Stimulated activated CD8-positive, alpha-beta memory T cell treated with anti-CD3 and anti-CD28 coated beads, Interleukin-12 subunit alpha, Interleukin-12 subunit beta, amount 100 ng/mL, for 24 hours (primary cell): ENCODE measurements around the gene DMD.
"Not testable (repeated sequence)": the region's sequence is repeated elsewhere in the genome, so short reads cannot be mapped to it uniquely, and the experiment has no call there.

Experiments used
- DNase-seq: peaks from one replicate; pipeline ENCODE4 v3.0.0-alpha.2; 2020; ENCODE audit errors: extremely low read depth

The DMD gene

GRCh38 chrX:31435592-31435991 is 1775.8 kb downstream of the DMD start:
- DNase-seq = no peak

GRCh38 chrX:31433856-31434255 is 1777.5 kb downstream of the DMD start:
- DNase-seq = no peak

DNA sequence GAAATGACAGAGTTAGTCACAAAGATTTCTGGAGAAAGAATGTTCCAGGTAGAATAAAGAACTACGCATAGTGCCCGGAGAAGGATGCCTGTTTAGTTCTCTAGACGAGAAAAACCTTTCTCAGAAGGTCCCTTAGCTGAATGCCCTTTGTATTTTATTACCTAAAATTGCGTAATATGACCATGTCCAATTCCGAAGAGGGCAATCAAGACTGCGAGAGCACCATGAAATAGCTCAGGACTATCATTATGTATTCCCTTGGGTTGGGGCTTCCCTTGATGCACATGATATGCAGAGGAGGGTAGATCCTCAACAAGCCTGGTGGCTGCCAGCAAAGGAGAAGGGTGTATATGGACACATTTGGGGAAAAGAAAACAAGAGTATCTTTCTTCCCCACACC is 1781.4 kb downstream of the DMD start:
- no peak for DNase-seq

GRCh38 chrX:31423609-31424189 is 1787.7 kb downstream of the DMD start:
- no peak for DNase-seq

- no peak for DNase-seq
These were observed 1789.9 kb downstream of the DMD start for GRCh38 chrX:31421441-31421840.

DNA sequence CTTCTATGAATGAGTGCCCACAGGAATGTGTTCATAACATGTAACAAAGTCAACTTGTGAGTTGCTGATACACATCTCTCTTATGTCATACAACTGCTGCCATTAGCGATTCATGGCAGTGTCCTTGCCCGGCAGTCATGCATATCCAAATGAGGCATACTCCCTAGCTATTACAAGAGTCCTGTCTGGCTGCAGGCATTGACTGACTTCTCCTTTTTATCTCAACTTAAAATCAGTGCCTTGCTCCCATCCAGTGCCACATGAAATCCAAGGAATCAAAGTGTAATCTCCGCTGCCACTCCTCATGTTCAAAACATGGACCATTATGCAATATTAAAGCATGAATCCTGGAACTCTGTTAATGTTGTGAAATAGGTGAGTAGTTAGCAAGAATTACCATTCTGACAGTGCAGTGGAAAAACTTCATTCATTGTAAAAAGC is 1790.6 kb downstream of the DMD start:
- no peak for DNase-seq

DNA sequence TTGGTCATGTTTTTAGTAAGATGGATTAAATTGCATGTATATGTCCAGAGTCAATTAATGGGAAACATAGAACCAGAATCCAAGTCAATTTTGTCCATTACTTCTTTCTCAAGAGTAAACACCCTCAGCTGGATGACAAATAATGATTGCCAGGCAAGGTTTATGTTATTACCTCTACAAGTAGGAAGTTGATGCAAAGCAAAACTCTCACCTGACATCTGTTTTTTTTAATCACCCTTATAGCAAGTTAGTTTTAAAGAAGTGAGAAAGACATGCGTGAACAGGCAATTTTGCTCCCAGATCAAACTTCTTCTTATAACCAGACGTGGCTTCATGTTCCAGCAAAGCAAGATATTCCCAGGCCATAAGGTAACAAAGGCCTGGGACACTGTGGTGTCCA is 1791.0 kb downstream of the DMD start:
- no peak for DNase-seq

DNA sequence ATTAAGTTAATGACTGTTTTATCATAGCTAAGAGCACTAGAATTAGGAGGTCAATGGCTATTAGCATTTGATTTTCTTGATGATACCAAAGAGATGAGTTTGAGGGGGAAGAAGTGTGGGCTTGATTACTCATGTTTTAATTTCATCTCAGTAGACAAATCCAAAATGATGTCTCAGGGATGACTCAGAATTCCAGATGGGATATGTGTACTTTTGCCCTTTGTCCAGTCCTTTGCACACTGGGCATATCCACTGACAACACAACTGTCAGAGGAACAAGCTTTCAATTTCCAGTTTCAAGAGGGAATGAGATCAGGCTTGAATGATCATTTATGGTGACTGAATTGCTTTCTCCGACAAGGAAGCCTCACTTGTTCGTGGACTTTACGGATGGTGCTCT is 1814.2 kb downstream of the DMD start:
- no peak for DNase-seq

DNA sequence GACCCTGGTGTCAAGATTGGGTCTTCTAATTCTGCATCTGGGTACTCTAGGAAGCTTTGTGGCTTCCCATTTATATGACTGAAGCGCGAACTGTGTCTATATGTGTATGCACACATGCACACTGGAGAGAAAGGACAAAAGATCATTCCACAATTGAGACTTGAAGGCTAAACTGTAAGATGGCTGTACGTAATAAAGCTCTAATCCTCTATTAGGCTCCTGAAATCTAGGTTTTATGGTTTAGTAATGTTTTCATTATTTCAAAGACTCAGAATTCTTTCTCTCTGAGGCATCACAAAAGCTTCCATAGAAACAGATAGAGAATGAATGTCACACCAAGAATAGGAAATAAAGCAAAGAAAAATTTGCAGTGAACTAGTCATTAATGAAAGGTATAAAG is 1818.8 kb downstream of the DMD start:
- no peak for DNase-seq

GRCh38 chrX:31388946-31389345 is 1822.4 kb downstream of the DMD start:
- no peak for DNase-seq

GRCh38 chrX:31384471-31384870 is 1826.9 kb downstream of the DMD start:
- DNase-seq = no peak

DNA sequence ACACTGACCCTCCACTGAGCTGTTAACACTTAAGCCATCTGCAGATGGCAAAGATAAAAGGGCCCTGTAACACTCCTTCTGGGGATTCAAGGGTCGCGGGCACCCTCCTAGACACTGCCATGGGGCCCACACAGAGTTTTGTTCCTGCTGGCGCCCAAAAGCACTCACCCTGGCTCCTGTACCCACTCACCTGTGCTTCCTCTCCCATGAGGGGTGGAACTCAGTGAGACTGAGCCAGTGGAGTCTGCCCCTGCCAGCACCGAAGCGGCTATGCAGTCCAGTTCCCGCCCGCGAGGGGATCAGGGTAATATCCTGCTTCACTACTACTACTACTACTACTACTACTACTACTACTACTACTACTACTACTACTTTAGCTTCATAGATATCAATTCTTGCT is 1827.4 kb downstream of the DMD start:
- no peak for DNase-seq

DNA sequence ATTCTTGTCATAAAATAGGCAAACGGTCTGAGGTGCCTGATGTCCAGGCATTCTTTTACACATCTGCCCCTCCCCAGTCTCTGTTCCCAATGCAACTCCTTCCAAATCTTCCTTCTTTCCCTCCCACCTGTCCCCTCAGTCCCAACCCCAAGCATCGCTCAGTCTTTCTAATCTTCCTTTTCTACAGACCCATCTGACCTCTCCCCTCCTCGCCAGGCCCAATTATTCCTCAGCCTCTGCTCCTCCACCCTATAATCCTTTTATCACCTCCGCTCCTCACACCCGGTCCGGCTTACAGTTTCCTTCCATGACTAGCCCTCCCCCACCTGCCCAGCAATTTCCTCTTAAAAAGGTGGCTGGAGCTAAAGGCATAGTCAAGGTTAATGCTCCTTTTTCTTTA is 1832.4 kb downstream of the DMD start:
- not testable (repeated sequence) for DNase-seq

GRCh38 chrX:31377821-31378220 is 1833.5 kb downstream of the DMD start:
- DNase-seq = not testable (repeated sequence)

DNA sequence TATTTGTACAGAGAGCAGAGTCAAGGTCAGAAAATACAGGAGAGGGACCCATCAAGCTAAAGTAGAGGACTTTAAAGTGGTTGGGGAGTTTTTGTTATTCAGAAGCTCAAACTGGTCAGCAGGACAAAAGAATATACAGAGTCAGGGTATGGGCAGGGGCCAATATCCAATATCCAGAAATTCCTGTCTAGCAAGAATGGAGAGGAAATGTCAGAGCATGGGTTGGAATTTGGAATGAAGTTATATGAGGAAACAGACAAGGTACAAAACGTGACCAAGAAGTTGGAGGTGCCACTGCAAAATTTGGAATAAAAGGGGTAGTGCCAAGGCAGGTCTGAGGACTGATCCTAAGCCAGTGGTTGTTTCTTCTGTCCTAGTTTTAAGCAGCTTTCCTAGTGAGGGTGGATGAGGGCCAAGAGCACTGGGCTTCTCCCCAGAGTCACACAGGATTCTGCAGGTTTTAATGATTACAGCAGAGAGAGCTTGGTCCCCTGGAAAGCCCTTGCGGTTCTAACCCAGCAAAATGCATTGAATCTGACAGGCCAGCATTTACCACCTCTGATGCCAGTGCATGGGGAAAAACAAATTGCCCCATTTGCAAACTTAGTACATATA is 1834.8 kb downstream of the DMD start:
- DNase-seq = no peak

DNA sequence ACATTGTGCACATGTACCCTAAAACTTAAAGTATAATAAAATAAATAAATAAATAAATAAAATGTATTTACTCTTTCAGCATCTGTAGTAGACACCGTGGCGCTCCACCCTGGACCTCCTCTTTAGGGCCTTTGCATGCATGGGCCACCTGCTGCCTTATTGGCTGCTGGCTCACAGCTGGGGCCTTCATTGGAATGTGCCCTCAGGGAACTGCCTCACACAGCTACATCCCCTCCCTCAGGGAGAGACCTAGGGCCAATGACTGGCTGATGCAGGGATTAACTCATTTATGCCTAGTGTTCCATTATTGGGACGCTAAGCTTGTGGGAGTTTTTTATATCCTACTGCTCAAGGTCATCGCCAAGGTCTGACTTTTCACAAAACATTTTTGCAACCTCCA is 1836.6 kb downstream of the DMD start:
- no peak for DNase-seq

- DNase-seq = no peak
These were observed 1839.4 kb downstream of the DMD start for GRCh38 chrX:31371956-31372355.

DNA sequence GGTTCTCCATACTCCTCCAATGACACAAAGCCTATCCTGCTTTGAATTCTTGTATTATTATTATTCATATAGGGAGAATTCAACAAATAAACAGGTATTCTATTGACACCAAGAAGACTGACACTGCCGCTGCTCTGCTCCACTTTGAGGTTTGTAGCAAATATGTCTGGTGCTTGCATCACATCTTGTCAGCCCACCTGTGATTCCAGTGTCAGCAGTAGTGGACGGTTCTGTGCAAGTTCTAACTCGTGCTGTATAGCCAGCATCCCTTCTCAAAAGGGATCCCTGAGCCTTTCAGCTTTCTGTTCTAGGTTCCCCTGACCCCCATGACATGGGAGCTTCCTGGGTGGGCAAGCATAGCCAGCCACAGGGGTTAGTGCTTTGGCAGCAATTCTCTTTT is 1843.5 kb downstream of the DMD start:
- no peak for DNase-seq

DNA sequence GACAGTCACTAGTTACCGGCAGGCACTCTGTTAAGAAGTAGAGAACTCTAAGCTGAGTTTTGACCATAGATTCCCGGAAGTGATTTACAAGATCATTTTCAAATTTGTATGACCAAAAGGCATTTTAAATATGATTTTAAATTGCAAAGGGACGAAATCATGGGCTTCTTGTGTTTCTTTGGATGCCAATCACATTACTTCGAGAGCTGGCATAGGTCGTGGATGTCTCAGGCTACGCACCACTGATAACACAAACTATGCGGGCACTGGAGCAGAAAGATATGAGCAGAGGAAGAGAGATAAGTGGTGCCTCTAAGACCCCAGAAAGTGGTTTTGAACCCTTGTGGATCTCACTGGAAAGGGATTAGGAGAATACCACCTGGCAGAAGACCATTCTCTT is 1845.3 kb downstream of the DMD start:
- DNase-seq = no peak

DNA sequence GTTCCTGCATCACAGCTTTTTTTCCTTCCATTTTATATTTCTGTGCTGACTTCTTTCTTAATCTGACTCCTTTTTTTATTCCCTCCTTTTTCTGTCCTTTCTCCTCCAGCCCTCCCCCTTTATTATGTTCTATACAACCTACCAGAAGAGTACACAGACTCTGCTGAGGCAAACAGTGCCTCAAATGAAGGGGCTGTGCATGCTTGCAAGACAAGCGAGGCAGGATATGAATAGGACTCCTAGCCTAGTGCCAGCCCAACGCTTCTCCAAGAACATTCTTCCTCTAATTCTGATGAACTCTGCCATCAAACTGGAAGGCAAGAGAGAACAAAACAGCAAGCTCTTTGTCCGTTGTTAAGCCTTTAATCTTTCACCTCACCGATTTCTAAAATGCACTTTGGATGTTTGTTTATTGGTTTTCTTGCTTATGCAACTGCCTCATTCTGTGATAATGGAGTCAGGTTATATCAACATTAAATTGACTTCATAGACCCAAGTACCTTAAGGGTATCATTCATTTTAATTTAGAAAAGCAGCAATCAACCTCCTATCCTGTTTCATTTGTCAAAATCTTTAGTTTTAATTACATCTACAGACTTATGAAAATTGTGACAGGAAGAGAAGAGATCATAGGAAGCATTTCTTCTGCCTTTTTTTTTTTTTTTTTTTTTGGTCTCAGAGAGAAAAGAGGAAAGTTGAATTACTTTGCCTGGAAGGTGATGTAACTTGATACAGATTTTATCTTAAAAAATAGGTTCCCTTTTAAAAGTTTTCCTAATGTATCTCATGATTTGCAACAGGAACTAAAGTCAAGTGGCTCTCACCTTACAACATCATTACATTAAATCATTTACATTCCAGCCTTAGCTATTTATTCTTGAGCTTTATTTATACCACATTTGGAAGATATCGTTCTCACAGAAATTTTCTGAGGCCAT is 1854.8 kb downstream of the DMD start:
- no peak for DNase-seq

- DNase-seq = no peak
These were observed 1856.0 kb downstream of the DMD start for GRCh38 chrX:31355206-31355955.

- no peak for DNase-seq
These were observed 1858.3 kb downstream of the DMD start for GRCh38 chrX:31353095-31353494.

GRCh38 chrX:31350808-31351074 is 1860.6 kb downstream of the DMD start:
- DNase-seq = no peak
